GM21529 (cell line): ENCODE data around the gene PRR23B.
"Not testable (repeated sequence)": the region's sequence is repeated elsewhere in the genome, so short reads cannot be mapped to it uniquely, and the experiment has no call there.

Experiments used
- ATAC-seq: cut with Tn5 transposase; IDR thresholded peaks from one replicate; pipeline ENCODE4 v1.9.1; 2021; ENCODE audit not compliant: unreplicated experiment

The PRR23B gene

GRCh38 chr3:139020868-139021234 is at the start of gene PRR23B:
Gene PRR23B, minus strand, starts transcription at chr3:139020926. Its CDS starts 265 bp downstream, at chr3:139020661.
- no peak for ATAC-seq

GRCh38 chr3:139062918-139063317 is 42.2 kb upstream of the PRR23B start:
- ATAC-seq, result no peak

DNA sequence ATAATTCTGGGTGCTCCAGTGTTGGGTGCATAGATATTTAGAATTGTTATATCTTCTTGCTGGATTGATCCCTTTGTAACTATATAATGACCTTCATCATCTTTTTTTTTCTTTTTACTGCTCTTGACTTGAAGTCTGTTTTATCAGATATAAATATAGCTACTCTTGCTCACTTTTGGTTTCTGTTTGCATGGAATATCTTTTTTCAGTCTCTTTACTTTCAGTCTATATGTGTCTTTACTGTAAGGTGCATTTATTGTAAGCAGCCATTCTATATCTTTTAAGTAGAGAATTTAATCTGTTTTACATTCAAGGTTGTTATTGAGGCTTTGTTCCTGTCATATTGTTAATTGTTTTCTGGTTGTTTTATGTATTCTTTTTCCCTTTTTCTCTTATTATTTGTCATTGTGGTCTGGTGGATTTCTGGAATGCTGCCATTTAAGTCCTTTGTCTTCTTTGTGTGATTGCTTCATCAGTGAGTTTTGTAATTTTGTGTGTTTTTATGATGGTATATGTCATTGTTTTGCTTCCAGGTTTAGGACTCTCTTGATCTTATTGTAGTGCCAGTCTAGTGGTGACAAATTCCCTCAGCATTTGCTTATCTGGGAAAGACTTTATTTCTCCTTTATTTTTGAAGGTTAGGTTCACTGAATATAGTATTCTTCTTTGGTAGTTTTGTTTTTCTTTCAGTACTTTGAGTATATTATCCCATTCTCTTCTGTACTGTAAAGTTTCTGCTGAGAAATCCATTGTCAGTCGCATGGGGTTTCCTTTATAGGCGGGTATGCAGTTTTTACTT is 32.3 kb upstream of the PRR23B start:
- ATAC-seq, result no peak

- ATAC-seq, result no peak
Observed at GRCh38 chr3:139044366-139045210, 23.9 kb upstream of the PRR23B start, which contains the start of gene PRR23C. Gene PRR23C, minus strand, starts transcription at chr3:139044892. Its CDS starts 272 bp downstream, at chr3:139044620.

GRCh38 chr3:139043554-139044365 is 23.0 kb upstream of the PRR23B start:
- ATAC-seq, result no peak

- no peak for ATAC-seq
Observed at GRCh38 chr3:139037478-139037877, 16.8 kb upstream of the PRR23B start.

GRCh38 chr3:139032326-139033002 is 11.7 kb upstream of the PRR23B start:
- no peak for ATAC-seq

DNA sequence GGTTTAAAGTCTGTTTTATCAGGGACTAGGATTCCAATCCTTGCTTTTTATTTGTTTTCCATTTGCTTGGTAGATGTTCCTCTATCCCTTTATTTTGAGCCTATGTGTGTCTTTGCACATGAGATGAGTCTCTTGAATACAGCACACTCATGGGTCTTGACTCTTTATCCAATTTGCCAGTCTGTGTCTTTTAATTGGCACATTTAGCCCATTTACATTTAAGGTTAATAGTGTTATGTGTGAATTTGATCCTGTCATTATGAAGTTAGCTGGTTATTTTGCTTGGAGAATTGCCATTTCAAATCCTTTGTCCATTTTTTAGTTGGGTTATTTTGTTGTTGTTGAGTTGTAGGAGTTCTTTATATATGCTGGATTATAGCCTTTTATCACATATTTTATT is 9.8 kb upstream of the PRR23B start:
- ATAC-seq, result not testable (repeated sequence)

GRCh38 chr3:139024968-139025367 is 4.2 kb upstream of the PRR23B start:
- no peak for ATAC-seq

GRCh38 chr3:139020036-139020867 is 474 bp downstream of the PRR23B start:
- ATAC-seq, result no peak

GRCh38 chr3:139016430-139017048 is 4.2 kb downstream of the PRR23B start:
- ATAC-seq, result no peak

DNA sequence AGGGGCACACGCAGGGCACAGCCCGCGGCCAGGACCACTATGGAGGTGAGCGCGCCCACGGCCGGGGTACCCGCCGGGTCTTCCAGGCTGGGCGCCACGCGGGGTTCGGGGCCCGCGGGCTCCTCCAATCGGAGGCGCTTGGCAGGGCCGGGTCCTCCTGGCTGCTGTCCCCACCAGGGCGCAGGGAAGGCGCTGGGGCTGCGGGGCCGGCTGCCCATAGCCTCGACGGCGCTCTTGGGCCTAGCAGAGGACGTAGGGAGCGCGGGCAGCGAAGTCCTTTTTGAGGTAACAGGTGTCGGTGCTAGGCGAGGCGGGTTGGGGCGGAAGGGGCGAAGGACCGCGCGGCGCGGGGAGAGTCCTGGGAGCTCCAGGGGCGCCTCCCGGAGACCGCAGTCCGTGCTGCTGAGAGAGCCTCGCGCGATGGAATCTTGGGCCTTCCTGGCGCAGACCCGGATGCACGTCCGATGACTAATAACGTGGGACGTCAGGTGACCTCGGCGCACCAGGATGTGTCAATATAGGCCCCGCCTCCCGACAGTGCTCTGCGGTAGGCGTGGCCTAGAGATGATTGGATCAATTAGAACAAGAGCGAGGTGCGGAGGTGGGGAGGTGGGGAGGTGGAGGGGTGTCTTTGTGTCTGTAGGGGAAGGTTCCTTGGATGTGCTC is 14.5 kb downstream of the PRR23B start, which contains the start of gene PRR23A:
Gene PRR23A, minus strand, starts transcription at position 218 of the 666 bp plus-strand sequence. Its CDS starts 0 bp downstream, at position 218.
- ATAC-seq, result no peak

DNA sequence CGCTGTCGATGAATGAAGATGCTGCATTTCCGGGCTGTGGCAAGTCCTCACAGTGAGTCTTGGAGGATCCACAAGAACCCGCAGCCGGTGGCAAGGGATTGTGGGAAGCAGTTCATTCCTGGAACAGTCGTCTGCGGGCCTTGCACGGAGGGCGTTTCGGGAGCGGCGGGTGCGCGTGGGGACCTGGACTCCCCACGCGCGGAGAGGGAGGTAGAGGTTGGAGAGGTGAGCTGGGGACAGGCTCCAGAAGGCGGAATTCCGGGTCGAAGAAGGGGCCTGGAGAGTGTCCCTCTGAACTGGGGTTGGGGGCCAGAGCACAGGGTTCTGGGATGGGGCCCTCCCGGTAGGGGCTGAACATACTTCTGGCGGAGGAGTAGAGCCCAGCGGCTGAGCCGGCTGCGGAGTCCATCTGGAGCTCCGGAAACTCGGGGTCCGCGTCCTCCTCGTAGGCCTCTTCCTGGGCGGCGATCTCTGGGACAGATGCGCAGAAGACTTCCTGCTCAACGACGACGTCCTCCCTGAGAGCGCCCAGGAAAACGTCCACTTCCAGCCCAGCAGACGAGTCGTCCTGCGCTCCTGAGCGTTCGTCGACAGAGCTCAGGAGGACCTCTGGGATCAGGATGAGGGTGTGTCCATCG is 15.3 kb downstream of the PRR23B start:
- no peak for ATAC-seq

DNA sequence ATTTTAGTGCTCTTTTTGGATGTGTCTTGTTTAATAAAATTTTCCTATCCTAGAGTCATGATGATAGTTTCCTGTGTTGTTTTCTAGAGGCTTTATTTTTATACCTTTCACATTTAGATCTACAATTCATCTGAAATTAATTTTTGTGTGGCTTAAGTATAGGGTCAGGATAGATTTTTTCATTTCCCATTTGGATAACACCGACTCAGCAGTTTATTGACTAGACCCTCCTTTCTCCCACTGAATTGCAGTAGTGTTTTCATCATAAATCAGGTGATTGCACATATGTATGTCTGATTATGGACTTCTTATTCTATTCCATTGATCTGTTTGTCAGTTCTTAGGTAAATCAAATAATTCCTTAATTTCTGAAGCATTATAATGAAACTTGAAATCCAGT is 25.0 kb downstream of the PRR23B start:
- no peak for ATAC-seq

GRCh38 chr3:138987181-138987580 is 33.5 kb downstream of the PRR23B start:
- ATAC-seq, result no peak

DNA sequence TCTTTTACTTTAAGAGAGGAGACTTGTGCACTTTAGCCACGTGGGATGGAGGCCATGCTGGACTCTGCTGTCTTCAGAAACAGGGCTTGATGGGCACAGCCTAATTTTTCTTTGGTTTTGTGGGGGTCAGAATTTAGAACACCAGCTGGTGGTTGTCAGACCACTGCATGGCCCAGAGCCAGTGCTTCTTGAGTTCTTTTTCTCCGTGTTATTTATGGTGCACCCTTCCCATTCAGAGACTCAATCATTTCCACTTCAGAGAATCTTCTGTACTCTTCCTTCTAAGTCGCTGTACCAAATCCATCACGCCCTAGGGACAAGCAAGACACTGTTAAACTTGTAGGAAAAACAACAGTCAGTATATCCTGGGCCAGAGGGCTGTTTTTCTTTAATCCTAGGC is 34.8 kb downstream of the PRR23B start:
- no peak for ATAC-seq

DNA sequence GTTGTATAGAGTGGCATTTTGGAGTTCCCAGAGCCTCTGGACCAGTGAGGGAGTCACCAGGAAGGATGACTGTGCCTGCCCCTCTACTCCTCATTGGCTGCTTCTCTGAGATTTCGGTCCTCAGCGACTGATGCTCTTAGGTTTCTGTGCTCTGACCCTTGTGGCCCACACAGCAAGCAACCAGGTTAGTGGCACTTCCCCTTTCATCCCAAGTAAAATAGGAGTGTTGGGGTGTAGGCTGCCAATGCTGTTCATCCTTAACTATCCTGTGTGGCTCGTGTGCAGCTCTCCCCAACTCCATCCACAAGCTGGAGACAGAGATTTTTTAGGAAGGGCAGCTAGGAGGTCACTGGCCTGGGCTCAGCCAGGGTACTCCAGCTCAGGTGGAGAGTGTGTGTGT is 35.9 kb downstream of the PRR23B start:
- ATAC-seq, result no peak

DNA sequence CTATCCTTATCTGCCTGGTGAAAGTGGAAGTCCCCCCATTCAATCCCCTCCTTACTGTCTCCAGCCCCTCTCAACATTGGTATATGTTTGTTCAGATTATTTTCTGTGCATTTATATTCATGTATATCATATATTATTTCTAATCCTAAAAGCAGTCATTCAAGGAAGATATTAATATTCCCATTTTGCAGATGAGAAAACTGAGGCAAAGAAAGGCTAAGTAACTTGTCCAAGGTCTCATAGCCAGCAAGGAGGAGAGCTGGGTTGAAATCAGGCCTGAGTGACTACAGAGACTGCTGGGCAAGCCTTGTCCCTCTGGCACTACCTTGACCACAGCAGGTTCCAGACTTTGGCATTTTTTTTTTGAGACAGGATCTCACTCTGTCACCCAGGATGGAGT is 44.7 kb downstream of the PRR23B start:
- no peak for ATAC-seq
